HL-60 (cell line): ENCODE results near the gene ACCSL.

ENCODE experiments used
- DNase-seq, 2 experiments: peaks; one replicate each; pipeline ENCODE4 v3.0.0-alpha.2; 2010 to 2020; ENCODE audit warnings: low read depth in 1 of 2, low spot score in 1 of 2
- H3K27ac ChIP-seq: fragments of 250-450 bp; sonication (Bioruptor Pico); replicated peaks from 2 replicates; pipeline ENCODE4 v1.5.1; 2020; ENCODE audit warnings: mild to moderate bottlenecking, moderate library complexity
- H3K27me3 ChIP-seq: fragments of 250-450 bp; sonication (Bioruptor Pico); 2 replicates; pipeline ENCODE4 v1.5.1; 2021; ENCODE audit warnings: mild to moderate bottlenecking, moderate library complexity; ENCODE audit not compliant: insufficient read depth, poor library complexity, severe bottlenecking
- H3K4me3 ChIP-seq: replicated peaks from 2 replicates; pipeline ENCODE4 v1.5.1; 2011; ENCODE audit warnings: mild to moderate bottlenecking, control low read depth, low read length; ENCODE audit not compliant: insufficient read depth
- GABPA ChIP-seq: IDR thresholded peaks from 2 replicates; pipeline ENCODE4 v1.6.1; 2012; ENCODE audit warnings: low read depth
- POLR2AphosphoS5 ChIP-seq: IDR thresholded peaks from 2 replicates; pipeline ENCODE4 v1.6.1; 2012; ENCODE audit warnings: low read depth
- SPI1 ChIP-seq: IDR thresholded peaks from 2 replicates; pipeline ENCODE4 v1.6.1; 2012; ENCODE audit warnings: low read depth, mild to moderate bottlenecking, borderline replicate concordance
- TF ChIP-seq, protein P1 (sequence below): IDR thresholded peaks from one replicate; pipeline ENCODE4 v1.5.1; 2011; ENCODE audit warnings: low read length, control low read depth, inconsistent platforms; ENCODE audit not compliant: insufficient read depth
- TF ChIP-seq, protein P2 (sequence below): IDR thresholded peaks from 2 replicates; pipeline ENCODE4 v1.6.1; 2012; ENCODE audit warnings: low read depth; ENCODE audit not compliant: insufficient replicate concordance

Gene ACCSL

DNA sequence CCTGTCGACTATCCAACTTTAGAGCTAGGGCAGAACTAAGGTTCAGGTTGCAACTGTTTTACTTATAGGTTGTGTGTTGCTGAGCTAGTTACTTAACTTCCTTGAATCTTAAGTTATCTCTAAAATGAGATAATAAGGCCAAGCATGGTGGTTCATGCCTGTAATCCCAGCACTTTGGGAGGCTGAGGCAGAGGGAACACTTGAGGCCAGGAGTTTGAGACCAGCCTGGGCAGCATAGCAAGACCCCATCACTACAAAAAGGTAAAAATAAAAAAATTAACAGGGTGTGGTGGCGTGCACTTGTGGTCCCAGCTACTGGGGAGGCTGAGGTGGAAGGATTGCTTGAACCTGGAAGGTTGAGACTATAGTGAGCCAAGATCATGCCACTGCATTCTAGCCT, 20.4 kb downstream of the ACCSL start:
- DNase-seq = no peak
- Histone ChIP-seq H3K4me3 (no peak overlapping the region), H3K27me3 (no peaks in the 10 kb centered on the region), H3K27ac (no peak overlapping the region)
- TF ChIP-seq, protein P1, sequence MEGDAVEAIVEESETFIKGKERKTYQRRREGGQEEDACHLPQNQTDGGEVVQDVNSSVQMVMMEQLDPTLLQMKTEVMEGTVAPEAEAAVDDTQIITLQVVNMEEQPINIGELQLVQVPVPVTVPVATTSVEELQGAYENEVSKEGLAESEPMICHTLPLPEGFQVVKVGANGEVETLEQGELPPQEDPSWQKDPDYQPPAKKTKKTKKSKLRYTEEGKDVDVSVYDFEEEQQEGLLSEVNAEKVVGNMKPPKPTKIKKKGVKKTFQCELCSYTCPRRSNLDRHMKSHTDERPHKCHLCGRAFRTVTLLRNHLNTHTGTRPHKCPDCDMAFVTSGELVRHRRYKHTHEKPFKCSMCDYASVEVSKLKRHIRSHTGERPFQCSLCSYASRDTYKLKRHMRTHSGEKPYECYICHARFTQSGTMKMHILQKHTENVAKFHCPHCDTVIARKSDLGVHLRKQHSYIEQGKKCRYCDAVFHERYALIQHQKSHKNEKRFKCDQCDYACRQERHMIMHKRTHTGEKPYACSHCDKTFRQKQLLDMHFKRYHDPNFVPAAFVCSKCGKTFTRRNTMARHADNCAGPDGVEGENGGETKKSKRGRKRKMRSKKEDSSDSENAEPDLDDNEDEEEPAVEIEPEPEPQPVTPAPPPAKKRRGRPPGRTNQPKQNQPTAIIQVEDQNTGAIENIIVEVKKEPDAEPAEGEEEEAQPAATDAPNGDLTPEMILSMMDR = no peak
- TF ChIP-seq GABPA = no peak

DNA sequence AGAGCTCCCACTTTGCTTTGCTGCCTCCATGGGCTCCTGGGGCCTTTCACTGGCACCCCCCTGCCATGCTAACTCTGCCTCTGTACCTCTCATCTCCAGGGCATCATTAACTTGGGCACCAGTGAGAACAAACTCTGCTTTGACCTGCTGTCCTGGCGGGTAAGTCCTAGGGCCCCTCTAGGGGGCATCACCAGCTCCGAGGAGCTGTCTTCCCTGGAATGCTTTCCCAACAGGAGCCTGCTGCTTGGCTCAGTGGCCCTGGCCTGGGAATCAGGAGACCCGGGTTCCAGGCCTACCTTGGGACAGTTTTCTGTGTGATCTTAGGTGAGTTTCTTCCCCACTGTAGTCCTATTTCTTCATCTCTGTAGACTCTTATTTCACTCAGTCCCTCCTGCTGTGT, 23.4 kb downstream of the ACCSL start:
- TF ChIP-seq, protein P2, sequence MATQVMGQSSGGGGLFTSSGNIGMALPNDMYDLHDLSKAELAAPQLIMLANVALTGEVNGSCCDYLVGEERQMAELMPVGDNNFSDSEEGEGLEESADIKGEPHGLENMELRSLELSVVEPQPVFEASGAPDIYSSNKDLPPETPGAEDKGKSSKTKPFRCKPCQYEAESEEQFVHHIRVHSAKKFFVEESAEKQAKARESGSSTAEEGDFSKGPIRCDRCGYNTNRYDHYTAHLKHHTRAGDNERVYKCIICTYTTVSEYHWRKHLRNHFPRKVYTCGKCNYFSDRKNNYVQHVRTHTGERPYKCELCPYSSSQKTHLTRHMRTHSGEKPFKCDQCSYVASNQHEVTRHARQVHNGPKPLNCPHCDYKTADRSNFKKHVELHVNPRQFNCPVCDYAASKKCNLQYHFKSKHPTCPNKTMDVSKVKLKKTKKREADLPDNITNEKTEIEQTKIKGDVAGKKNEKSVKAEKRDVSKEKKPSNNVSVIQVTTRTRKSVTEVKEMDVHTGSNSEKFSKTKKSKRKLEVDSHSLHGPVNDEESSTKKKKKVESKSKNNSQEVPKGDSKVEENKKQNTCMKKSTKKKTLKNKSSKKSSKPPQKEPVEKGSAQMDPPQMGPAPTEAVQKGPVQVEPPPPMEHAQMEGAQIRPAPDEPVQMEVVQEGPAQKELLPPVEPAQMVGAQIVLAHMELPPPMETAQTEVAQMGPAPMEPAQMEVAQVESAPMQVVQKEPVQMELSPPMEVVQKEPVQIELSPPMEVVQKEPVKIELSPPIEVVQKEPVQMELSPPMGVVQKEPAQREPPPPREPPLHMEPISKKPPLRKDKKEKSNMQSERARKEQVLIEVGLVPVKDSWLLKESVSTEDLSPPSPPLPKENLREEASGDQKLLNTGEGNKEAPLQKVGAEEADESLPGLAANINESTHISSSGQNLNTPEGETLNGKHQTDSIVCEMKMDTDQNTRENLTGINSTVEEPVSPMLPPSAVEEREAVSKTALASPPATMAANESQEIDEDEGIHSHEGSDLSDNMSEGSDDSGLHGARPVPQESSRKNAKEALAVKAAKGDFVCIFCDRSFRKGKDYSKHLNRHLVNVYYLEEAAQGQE = no peak
- TF ChIP-seq POLR2AphosphoS5 (no peak), GABPA (no peak), SPI1 (no peak)
- TF ChIP-seq, protein P1 = no peak
- H3K4me3 ChIP-seq = no peak overlapping the region
- no peaks in the 10 kb centered on the region for H3K27me3 ChIP-seq
- H3K27ac ChIP-seq = no peak overlapping the region
- DNase-seq = no peak

DNA sequence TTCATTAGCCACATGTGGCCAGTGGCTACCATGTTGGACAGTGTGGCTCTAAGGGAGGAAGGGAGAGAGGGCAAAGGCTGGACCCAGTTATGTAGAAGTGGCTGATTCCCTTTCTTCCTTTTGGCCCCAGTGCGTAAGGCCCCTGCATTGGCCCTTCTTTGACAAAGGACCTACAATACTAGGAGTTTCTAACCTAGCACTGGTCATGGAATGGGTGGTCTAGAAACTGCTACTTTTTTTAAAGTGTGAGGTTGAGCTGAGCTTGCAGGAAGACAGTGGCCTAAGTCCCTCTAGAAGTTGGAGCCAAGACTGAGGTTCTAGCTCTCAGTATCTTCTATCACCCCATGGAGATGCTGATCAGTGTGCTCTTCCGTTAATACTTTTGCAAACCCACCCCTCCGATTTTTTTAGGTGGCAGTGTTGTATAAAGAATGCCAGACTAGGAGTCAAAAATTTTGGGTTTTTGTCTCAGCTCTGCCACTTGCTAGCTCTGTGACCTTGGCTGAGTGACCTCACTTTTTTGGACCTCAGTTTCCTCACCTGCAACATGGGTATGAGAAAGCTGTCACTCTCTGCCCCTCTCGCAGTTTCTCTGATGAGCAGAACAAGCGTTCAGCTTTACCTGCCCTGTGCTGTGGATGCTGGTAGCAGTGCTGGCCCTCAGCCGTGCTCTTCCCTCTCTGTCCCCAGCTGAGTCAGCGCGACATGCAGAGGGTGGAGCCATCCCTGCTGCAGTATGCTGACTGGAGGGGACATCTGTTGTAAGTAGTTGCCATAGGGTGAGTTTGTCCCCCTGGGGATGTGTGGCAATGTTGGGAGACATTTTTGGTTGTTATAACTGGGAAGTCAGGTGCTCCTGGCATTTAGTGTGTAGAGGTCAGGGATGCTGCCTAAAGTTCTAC, 25.2 kb downstream of the ACCSL start:
- H3K27me3 ChIP-seq = no peaks in the 10 kb centered on the region
- DNase-seq = no peak

DNA sequence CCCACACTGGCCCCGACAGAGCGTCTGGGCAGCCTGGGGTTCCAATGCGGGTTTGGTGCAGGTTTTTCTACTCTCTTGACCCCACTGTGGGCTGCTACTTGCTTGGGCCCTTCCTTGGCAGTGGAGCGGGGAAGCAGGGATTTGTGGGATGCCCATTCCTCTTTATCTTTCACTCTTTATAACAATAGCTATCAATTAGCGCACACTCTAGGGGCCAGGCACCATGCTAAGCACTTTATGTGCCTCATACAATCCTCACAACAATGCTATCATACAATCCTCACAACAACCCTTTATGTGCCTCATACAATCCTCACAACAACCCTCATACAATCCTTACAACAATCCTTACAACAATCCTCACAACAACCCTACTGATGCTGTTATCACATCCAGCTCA, 31.0 kb downstream of the ACCSL start:
- Histone ChIP-seq H3K27ac (no peak overlapping the region), H3K4me3 (no peak overlapping the region), H3K27me3 (no peaks in the 10 kb centered on the region)
- TF ChIP-seq, protein P1 = no peak
- TF ChIP-seq GABPA (no peak), SPI1 (no peak), POLR2AphosphoS5 (no peak)
- TF ChIP-seq, protein P2 = no peak
- DNase-seq = no peak

More for the DNA sequence above, 25.2 kb downstream of the ACCSL start:
- TF ChIP-seq, protein P2 = no peak
- H3K4me3 ChIP-seq = no peak overlapping the region
- no peak overlapping the region for H3K27ac ChIP-seq
